ENCODE data around the gene TMEM258.

TMEM258 gene

DNA sequence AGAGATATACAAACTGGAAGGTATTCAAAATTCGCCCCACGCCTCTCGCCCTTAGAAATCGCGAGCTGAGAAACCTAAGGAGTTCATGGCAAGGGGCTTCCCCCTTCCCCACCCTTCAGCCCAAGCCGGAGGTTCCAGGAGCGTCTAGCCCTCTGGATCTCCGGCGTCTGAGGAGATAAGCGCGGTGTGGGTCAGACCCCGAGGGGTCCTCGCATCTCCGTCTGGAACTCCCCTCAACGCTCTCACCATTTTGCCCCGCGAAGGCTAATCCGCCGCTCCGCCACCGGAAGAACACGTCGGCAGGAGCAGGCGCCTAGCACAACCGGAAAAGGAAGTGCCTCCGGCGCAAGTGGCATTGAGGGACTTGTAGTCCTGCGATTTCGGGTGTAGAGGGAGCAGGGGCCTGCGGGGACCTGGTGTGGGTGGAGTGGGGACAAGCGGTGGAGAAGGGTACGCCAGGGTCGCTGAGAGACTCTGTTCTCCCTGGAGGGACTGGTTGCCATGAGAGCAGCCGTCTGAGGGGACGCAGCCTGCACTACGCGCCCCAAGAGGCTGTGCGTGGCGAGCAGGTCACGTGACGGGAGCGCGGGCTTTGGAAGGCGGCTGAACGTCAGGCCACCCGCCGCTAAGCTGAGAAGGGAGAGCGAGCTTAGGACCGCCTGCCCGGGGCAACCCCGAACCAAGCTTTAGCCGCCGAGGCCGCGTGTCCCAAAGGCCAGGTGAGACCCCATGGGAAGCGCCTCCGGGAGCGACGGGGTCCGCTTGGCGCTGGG lies at the start of gene TMEM258, which contains the start of gene FEN1:
Gene TMEM258, minus strand, starts transcription at position 290 of the 773 bp plus-strand sequence. Its CDS starts 41 bp downstream, at position 249.
Gene FEN1, plus strand, starts transcription at position 602 of the 773 bp plus-strand sequence. CDS start 2,451 bp downstream, outside the sequence.
- H3K4me1 Mint-ChIP-seq (ENCODE audit: low read depth), result peaks cover 50% of the 10 kb centered on the region
- H3K4me3 Mint-ChIP-seq, result peak within 1 kb of the TSS; percentile 92
- H3K36me3 Mint-ChIP-seq (ENCODE audit: low read depth), result peaks cover 67% of the 10 kb centered on the region
- no peaks in the 10 kb centered on the region for H3K9me3 Mint-ChIP-seq
- H3K27ac Mint-ChIP-seq, result peak within 1 kb of the TSS; percentile 100
- H3K27me3 Mint-ChIP-seq, result no peaks in the 10 kb centered on the region

DNA sequence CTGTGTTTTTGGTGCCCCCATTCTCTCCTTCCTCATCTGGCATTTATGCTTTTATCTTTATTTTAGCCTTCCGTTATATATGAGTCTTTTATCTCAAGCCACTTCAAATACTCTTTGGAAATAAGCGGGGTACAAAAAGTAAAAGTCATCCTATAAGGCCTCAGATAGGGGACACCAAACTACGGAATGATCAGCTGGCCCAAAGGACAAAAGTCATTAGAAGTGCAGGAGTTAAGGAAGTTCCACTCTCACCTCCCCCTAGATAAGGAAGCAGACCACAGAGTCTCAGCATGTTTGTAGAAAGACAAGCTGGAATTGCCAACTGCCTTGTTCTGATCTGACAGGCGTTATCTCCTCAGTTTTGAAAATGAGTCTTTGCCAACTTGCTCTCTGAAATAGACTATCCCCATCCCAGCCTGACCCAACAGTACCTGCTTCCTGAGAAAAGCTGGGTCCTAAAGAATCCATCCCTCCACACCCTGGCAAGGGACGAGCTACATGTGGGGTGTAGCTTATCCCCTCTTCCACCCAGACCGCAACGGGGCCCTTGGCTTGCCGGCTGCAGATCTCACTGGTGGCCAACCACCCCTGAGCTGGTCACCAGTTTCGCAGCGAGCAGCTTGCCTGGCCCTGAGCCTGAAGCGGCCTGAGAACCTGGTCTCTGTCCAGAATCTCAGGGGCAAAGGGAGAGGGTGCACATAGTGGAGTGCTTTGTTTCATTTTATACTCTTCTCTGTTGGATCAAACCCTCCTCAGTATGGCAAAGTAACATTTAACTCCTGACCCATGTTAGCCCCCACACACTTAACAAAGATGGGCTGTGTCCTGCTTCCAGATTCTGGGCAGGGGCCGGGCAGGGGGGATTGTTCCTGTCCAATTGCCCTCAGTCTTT lies 49.5 kb upstream of the TMEM258 start:
- H3K9me3 Mint-ChIP-seq, result no peaks in the 10 kb centered on the region
- H3K4me3 Mint-ChIP-seq, result no peak overlapping the region
- H3K36me3 Mint-ChIP-seq (ENCODE audit: low read depth), result peaks cover 14% of the 10 kb centered on the region
- H3K27me3 Mint-ChIP-seq, result no peaks in the 10 kb centered on the region
- peaks cover 3% of the 10 kb centered on the region for H3K4me1 Mint-ChIP-seq (ENCODE audit: low read depth)
- H3K27ac Mint-ChIP-seq, result no peak overlapping the region

DNA sequence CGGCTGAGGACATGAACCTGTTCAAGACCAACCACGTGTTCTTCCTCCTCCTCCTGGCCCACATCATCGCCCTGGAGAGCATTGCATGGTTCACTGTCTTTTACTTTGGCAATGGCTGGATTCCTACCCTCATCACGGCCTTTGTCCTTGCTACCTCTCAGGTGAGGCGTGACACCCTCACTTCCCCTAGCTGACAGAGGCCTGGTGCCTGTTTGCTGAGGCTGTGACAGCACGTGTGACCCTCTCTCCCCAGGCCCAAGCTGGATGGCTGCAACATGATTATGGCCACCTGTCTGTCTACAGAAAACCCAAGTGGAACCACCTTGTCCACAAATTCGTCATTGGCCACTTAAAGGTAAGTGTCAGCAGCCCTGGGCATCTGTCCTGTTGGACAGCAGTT lies 48.0 kb upstream of the TMEM258 start:
- H3K9me3 Mint-ChIP-seq, result no peaks in the 10 kb centered on the region
- no peaks in the 10 kb centered on the region for H3K27me3 Mint-ChIP-seq
- no peak overlapping the region for H3K4me3 Mint-ChIP-seq
- H3K36me3 Mint-ChIP-seq (ENCODE audit: low read depth), result peaks cover 14% of the 10 kb centered on the region
- no peak overlapping the region for H3K27ac Mint-ChIP-seq
- H3K4me1 Mint-ChIP-seq (ENCODE audit: low read depth), result peaks cover 10% of the 10 kb centered on the region

DNA sequence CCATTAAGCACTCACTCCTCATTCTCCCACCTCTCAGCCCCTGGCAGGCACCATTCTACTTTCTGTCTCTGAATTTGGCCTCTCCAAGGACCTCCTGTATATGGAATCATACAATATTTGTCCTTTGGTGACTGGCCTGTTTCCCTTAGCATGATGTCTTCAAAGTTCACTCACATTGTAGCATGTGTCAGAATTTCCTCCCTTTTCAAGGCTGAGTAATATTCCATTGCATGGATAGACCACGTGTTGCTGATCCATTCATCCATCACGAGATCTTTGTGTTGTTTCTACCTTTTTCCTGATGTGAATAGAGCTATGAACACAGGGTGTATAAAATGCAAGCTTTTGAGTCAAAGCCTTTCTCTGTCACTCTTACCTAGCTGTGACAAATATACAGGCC lies 47.3 kb upstream of the TMEM258 start:
- Mint-ChIP-seq H3K27me3 (no peaks in the 10 kb centered on the region), H3K4me1 (ENCODE audit: low read depth) (peaks cover 15% of the 10 kb centered on the region), H3K9me3 (no peaks in the 10 kb centered on the region), H3K27ac (no peak overlapping the region), H3K36me3 (ENCODE audit: low read depth) (peaks cover 14% of the 10 kb centered on the region), H3K4me3 (no peak overlapping the region)

DNA sequence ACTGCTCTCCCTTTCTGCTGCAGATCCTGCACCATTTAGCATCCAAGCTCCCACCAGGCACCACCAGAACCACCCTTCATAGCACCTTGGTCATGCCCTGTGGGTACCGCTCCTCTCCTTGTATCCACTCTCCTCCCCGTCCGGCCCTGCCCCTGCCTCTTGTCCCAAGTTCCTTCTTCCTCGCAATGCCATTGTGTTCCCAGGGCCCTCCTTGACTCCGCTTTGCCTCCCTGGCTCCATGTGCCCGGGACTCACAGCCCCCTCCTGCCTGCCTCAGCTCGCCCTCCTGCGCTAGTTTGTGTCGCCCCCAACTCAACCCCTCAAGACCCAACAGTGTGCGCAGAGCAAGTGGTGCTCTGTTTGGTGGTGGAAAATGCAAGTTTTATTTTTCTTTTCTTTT lies 46.5 kb upstream of the TMEM258 start:
- Mint-ChIP-seq H3K9me3 (no peaks in the 10 kb centered on the region), H3K4me1 (ENCODE audit: low read depth) (peaks cover 23% of the 10 kb centered on the region), H3K36me3 (ENCODE audit: low read depth) (peaks cover 14% of the 10 kb centered on the region), H3K27ac (no peak overlapping the region), H3K27me3 (no peaks in the 10 kb centered on the region), H3K4me3 (no peak overlapping the region)

DNA sequence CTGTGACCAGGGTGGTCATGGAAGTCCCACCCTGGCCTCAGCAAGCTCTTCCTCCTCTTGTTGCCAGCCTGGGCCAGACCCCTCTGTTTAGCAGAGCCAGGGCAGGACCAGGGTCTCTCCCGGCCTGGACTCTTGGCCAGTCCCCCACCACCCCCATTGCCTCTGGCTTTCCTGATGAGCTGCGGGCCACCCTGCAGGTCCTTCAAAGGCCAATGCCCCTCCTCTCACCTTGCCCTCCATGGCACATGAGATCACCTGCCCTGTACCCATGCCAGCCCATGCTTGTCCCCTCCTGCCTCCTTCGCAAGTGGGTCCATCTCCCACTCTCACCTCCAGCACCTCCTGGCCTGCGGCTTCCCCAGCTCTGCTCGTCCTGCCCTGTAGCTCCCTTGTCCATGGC lies 46.1 kb upstream of the TMEM258 start:
- peaks cover 27% of the 10 kb centered on the region for H3K4me1 Mint-ChIP-seq (ENCODE audit: low read depth)
- no peak overlapping the region for H3K27ac Mint-ChIP-seq
- no peaks in the 10 kb centered on the region for H3K9me3 Mint-ChIP-seq
- H3K4me3 Mint-ChIP-seq, result no peak overlapping the region
- H3K36me3 Mint-ChIP-seq (ENCODE audit: low read depth), result peaks cover 14% of the 10 kb centered on the region
- H3K27me3 Mint-ChIP-seq, result no peaks in the 10 kb centered on the region

DNA sequence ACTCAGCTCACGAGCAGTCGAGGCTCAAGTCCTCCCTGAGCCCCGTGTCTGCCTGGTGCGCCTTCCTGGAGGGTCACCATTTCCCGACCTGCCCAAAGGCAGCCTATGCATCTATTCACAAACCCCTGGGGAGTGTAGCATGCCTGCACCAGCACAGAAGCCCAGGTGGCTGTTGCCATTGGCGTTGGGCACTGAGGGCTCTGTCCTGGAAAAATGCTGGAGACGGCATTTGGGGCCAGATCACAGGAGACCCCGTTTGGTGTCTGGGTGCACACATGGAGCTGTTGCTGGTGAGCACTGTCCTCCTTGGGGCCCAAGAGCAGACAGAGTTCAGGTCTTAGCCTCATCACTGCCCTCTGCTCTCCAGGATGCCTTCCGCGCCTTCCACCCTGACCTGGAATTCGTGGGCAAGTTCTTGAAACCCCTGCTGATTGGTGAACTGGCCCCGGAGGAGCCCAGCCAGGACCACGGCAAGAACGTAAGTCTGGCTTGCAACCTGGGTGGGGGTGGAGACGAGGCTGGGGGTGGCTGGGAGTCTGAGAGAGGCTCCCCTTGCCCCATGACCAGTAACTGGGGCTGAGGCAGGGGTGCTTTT lies 45.1 kb upstream of the TMEM258 start:
- Mint-ChIP-seq H3K36me3 (ENCODE audit: low read depth) (peaks cover 14% of the 10 kb centered on the region), H3K9me3 (no peaks in the 10 kb centered on the region), H3K27me3 (no peaks in the 10 kb centered on the region), H3K4me3 (no peak overlapping the region), H3K4me1 (ENCODE audit: low read depth) (peaks cover 32% of the 10 kb centered on the region), H3K27ac (no peak overlapping the region)

DNA sequence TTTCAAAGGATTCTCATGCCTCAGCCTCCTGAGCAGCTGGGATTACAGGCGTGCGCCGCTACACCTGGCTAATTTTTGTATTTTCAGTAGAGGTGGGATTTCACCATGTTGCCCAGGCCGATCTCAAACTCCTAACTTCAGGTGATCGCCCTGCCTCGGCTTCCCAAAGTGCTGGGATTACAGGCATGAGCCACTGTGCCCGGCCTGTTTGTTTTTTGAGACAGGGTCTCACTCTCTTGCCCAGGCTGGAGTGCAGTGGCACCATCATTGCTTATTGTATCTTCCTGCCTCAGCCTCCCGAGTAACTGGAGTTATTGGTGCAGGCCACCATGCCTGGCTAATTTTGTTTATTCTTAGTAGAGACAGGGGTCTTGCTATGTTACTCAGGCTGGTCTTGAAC lies 43.8 kb upstream of the TMEM258 start:
- Mint-ChIP-seq H3K36me3 (ENCODE audit: low read depth) (peaks cover 10% of the 10 kb centered on the region), H3K27ac (no peak overlapping the region)

DNA sequence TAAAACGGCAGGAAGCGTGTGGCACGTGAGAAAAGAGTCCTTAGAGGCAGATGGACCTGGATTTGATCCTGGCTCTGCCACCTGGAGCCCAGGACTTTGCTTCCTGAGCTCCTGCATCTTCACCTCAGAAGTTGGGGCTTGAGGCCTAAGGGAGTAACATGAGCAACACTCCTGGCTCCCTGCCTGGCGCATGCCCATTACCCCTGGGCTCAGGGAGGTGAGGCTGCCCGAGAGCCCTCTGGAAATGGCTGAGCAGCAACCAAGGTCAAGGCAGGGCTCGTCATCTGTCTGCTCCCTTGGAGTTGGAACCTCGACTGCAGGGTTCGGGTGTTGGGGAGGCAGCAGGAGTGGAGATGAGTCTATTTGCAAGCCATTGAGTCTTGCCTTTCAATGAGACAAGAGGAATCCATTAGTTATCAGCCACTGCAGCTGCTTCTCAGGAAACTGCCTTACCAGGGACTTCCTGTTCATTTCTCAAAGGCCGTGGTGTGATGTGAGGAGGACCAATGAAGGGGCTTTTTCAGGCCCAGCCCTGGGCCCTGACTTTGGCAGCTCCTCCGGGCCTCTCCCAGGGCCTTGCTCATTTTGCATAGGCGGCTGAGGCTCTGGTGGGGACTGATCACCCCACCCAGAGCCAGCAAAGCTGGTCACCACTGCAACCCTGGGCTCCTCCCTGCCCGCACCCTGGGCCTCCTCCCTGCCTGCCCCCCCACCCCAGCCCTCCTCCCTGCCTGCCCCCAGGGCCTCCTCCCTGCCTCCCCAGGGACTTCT lies 42.1 kb upstream of the TMEM258 start:
- Mint-ChIP-seq H3K27ac (peak overlapping the region; percentile 56), H3K9me3 (no peaks in the 10 kb centered on the region), H3K36me3 (ENCODE audit: low read depth) (peaks cover under 1% of the 10 kb centered on the region), H3K4me1 (ENCODE audit: low read depth) (peaks cover 35% of the 10 kb centered on the region), H3K27me3 (peaks cover 22% of the 10 kb centered on the region), H3K4me3 (no peak overlapping the region)

More for the DNA sequence above, 43.8 kb upstream of the TMEM258 start:
- Mint-ChIP-seq H3K4me3 (no peak overlapping the region), H3K9me3 (no peaks in the 10 kb centered on the region), H3K4me1 (ENCODE audit: low read depth) (peaks cover 28% of the 10 kb centered on the region), H3K27me3 (peaks cover 6% of the 10 kb centered on the region)

DNA sequence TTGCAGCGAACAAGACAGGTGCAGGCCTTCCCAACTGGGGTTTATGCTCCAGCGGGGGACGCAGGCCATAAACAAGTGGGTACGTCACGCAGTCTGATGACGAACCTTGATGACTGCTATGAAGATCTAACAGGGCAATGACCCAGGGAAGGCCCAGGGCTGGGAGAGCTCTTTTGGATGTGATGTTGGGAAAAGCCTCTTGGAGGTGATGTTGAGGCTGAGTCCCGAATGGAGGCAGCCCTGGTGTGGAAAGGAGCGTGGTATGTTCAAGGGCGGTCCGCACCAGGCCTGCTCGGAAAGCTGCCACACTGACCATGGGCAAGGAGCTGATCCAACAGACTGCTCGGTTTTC lies 41.5 kb upstream of the TMEM258 start:
- Mint-ChIP-seq H3K27me3 (peaks cover 26% of the 10 kb centered on the region), H3K4me3 (no peak overlapping the region), H3K9me3 (no peaks in the 10 kb centered on the region), H3K27ac (peak overlapping the region; percentile 56), H3K36me3 (ENCODE audit: low read depth) (no peaks in the 10 kb centered on the region), H3K4me1 (ENCODE audit: low read depth) (peaks cover 38% of the 10 kb centered on the region)

DNA sequence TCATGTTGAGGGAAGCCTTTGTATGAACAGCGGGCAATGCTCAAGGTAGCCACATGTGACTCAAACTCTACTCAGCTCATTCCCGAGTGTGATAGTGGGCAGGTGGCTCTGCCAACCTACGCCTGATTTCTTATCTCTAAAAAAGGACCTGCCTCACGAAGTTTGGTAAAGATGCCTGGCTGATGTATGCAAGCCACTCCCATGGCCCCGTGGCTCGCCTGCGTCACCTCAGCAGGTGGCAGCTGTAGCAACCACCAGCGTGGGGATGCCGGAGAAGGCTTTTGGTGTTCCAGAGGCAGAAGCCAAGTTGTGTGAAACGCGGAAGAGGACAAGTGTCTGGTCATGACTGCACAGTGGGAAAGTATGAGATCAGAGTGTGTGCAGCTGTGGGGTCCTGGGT lies 41.1 kb upstream of the TMEM258 start:
- peak overlapping the region; percentile 74 for H3K27ac Mint-ChIP-seq
- peak overlapping the region; percentile 37 for H3K4me3 Mint-ChIP-seq
- peaks cover 26% of the 10 kb centered on the region for H3K27me3 Mint-ChIP-seq
- no peaks in the 10 kb centered on the region for H3K9me3 Mint-ChIP-seq
- no peaks in the 10 kb centered on the region for H3K36me3 Mint-ChIP-seq (ENCODE audit: low read depth)
- H3K4me1 Mint-ChIP-seq (ENCODE audit: low read depth), result peaks cover 41% of the 10 kb centered on the region

DNA sequence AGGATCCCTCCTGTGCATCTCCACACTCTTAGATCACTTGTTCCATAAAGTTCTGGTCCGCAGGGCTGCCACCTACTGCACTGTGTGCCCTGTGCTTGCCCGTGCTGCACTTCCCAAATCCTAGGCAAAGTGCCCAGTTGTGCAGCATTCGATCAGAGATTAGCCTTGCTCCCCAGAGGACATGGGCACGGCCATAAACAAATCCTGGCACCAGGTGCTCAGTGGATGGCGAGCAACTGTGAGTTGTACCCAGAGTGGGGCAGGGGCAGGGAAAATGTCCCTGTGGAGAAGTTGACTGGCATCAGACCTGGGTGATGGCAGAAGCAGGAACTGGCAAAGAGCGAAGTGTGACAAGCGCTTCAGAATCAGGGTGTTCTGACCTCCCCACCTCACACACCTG lies 40.4 kb upstream of the TMEM258 start:
- H3K36me3 Mint-ChIP-seq (ENCODE audit: low read depth), result no peaks in the 10 kb centered on the region
- H3K27ac Mint-ChIP-seq, result no peak overlapping the region
- peaks cover 46% of the 10 kb centered on the region for H3K4me1 Mint-ChIP-seq (ENCODE audit: low read depth)
- peaks cover 26% of the 10 kb centered on the region for H3K27me3 Mint-ChIP-seq
- H3K4me3 Mint-ChIP-seq, result no peak overlapping the region
- H3K9me3 Mint-ChIP-seq, result no peaks in the 10 kb centered on the region

DNA sequence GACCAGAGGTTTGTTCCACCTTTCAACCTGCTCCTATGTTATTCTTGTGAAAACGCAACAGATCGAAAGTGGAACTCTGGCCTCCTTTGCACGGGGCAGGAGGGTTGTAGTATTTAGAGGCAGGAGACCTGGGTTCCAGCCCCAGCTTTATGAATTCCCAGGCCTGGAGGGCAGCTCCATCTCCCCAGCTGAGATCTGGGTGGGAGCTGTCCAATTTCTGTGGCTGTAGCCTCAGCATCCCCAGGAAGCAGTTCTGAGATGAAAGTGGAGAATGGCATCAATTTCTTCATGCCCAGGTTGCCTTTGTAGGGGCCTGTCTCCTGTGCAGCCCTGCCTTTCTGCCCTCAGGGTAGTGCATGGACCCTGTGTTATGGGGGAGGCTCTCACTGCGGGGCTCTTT lies 39.8 kb upstream of the TMEM258 start:
- Mint-ChIP-seq H3K27ac (no peak overlapping the region), H3K27me3 (peaks cover 27% of the 10 kb centered on the region), H3K36me3 (ENCODE audit: low read depth) (no peaks in the 10 kb centered on the region), H3K9me3 (no peaks in the 10 kb centered on the region), H3K4me1 (ENCODE audit: low read depth) (peaks cover 48% of the 10 kb centered on the region), H3K4me3 (no peak overlapping the region)
